HCT116 (cell line): Measurements from ENCODE around the gene ERBB2. TPM values are rescaled to one million over a fixed set of nuclear protein-coding genes. Genes with fewer than 3 reads are reported as not detected.

ENCODE experiments used
- ATAC-seq: fragments of 200-7000 bp; cut with Tn5 transposase; 2 replicates; pipeline ENCODE4 v1.9.1; 2020; ENCODE audit warnings: mild to moderate bottlenecking, moderate library complexity
- BruUV-seq: library from RNA; stranded (reverse); fragments of 400-500 nt; replicated peaks from 2 replicates; lab custom pipeline; 2021; lab: Mats Ljungman, UMichigan
- CTCF ChIA-PET: fragments of 300-600 bp; sonication (Branson Sonifier 250); formaldehyde crosslinking; loops from one replicate; lab custom pipeline; 2021; ENCODE audit warnings: antibody characterized with exemption; lab: Charles Lee
- POLR2A ChIA-PET: fragments of 300-600, 350-600 bp; sonication (Branson Sonifier 250); formaldehyde crosslinking; loops from one replicate; lab custom pipeline; 2021; ENCODE audit warnings: antibody characterized with exemption; lab: Charles Lee
- RAD21 ChIA-PET, 2 experiments: fragments of 300-600 bp; sonication (Branson Sonifier 250); formaldehyde crosslinking; loops; one replicate each; lab custom pipeline; 2023; ENCODE audit warnings: low total read pairs in 2 of 2; ENCODE audit not compliant: uncharacterized antibody in 2 of 2, unreplicated experiment in 2 of 2, low non-redundant PET in 1 of 2; lab: Charles Lee
- DNase-seq: peaks from one replicate; pipeline ENCODE4 v3.0.0-alpha.2; 2010; ENCODE audit warnings: low read depth, low spot score
- H2AFZ ChIP-seq: fragments of 200-600 bp; shearing (Covaris generic), sonication (generic); 2 replicates; pipeline ENCODE4 v1.6.1; 2017; ENCODE audit warnings: low read depth, mixed run types, mixed read lengths, antibody characterized with exemption, low read length; ENCODE audit not compliant: poor library complexity, severe bottlenecking
- H3K27ac ChIP-seq: 2 replicates; pipeline ENCODE4 v1.5.1; 2012; ENCODE audit warnings: low read depth, low read length
- H3K27me3 ChIP-seq: fragments of 200-600 bp; sonication (generic); 2 replicates; pipeline ENCODE4 v1.6.1; 2016; ENCODE audit warnings: mixed run types, low read length, mixed read lengths; ENCODE audit not compliant: insufficient read depth
- H3K36me3 ChIP-seq, 2 experiments: fragments of 200-500 bp in 1 of 2; fragments of 200-600 bp in 1 of 2; sonication (Bioruptor generic) in 1 of 2; sonication (generic) in 1 of 2; 2 replicates each; pipeline versions ENCODE4 v1.5.1 to v1.6.1; 2014 to 2016; ENCODE audit warnings: low read length in 2 of 2, inconsistent platforms in 1 of 2, mixed read lengths in 1 of 2, mixed run types in 1 of 2; ENCODE audit not compliant: insufficient read depth in 2 of 2, control insufficient read depth in 1 of 2
- H3K4me1 ChIP-seq, 2 experiments: fragments of 200-600 bp in 1 of 2; sonication (generic) in 1 of 2; 2 replicates each; pipeline versions ENCODE4 v1.5.1 to v1.6.1; 2012 to 2017; ENCODE audit warnings: low read length in 2 of 2, inconsistent platforms in 1 of 2, mild to moderate bottlenecking in 1 of 2, mixed read lengths in 1 of 2, mixed run types in 1 of 2, moderate library complexity in 1 of 2; ENCODE audit not compliant: insufficient read depth in 2 of 2, control insufficient read depth in 1 of 2
- H3K4me2 ChIP-seq: fragments of 200-600 bp; sonication (generic); 2 replicates; pipeline ENCODE4 v1.6.1; 2017; ENCODE audit warnings: mixed run types, low read length, mixed read lengths
- H3K4me3 ChIP-seq, 2 experiments: fragments of 200-600 bp in 1 of 2; sonication (generic) in 1 of 2; replicated peaks in 1 of 2; 2 replicates each; pipeline ENCODE4 v1.5.1; 2011 to 2016; ENCODE audit warnings: low read length in 2 of 2, control low read depth in 1 of 2, low read depth in 1 of 2, mild to moderate bottlenecking in 1 of 2, mixed read lengths in 1 of 2, mixed run types in 1 of 2
- H3K79me2 ChIP-seq: fragments of 200-600 bp; sonication (generic); 2 replicates; pipeline ENCODE4 v1.6.1; 2017; ENCODE audit warnings: mild to moderate bottlenecking, mixed run types, low read length, moderate library complexity, mixed read lengths; ENCODE audit not compliant: insufficient read depth
- H3K9ac ChIP-seq: fragments of 200-600 bp; sonication (generic); 2 replicates; pipeline ENCODE4 v1.6.1; 2016; ENCODE audit warnings: low read length, mixed read lengths
- H3K9me2 ChIP-seq: fragments of 200-600 bp; sonication (generic), shearing (Covaris generic); 2 replicates; pipeline ENCODE4 v1.6.1; 2017; ENCODE audit warnings: mixed run types, mild to moderate bottlenecking, moderate library complexity; ENCODE audit not compliant: insufficient read depth
- H3K9me3 ChIP-seq, 2 experiments: fragments of 200-500 bp in 1 of 2; fragments of 200-600 bp in 1 of 2; sonication (Bioruptor generic) in 1 of 2; sonication (generic) in 1 of 2; 2 replicates each; pipeline ENCODE4 v1.6.1; 2014 to 2017; ENCODE audit warnings: low read length in 2 of 2, mixed read lengths in 2 of 2, inconsistent platforms in 1 of 2, low read depth in 1 of 2, mild to moderate bottlenecking in 1 of 2, mixed run types in 1 of 2, moderate library complexity in 1 of 2; ENCODE audit not compliant: control insufficient read depth in 1 of 2, insufficient read depth in 1 of 2
- H4K20me1 ChIP-seq: fragments of 200-600 bp; sonication (generic), shearing (Covaris generic); 2 replicates; pipeline ENCODE4 v1.6.1; 2017; ENCODE audit warnings: mixed run types, mild to moderate bottlenecking, moderate library complexity; ENCODE audit not compliant: insufficient read depth
- CEBPB ChIP-seq: IDR thresholded peaks from 2 replicates; pipeline ENCODE4 v1.6.1; 2012; ENCODE audit warnings: low read depth
- POLR2A ChIP-seq: IDR thresholded peaks from 2 replicates; pipeline ENCODE4 v1.7.0; 2011; ENCODE audit warnings: borderline replicate concordance; ENCODE audit not compliant: insufficient read depth, insufficient read length; ENCODE audit errors: extremely low read depth
- TCF7L2 ChIP-seq: IDR thresholded peaks from 2 replicates; pipeline ENCODE4 v1.7.0; 2011; ENCODE audit warnings: borderline replicate concordance, inconsistent platforms; ENCODE audit not compliant: insufficient read depth, insufficient read length; ENCODE audit errors: extremely low read depth
- ZFX ChIP-seq: fragments of 450-650 bp; IDR thresholded peaks from 2 replicates; pipeline ENCODE4 v1.6.1; 2017
- intact Hi-C: fragments of 100-400 bp; cut with micrococcal nuclease; formaldehyde crosslinking; loops from 2 replicates; pipeline ENCODE4 v1.10.0; 2022
- total RNA-seq: library from RNA; stranded (reverse); gene quantifications from one replicate; pipeline ENCODE4 v1.2.1, GENCODE V29; 2021; ENCODE audit not compliant: unreplicated experiment

ERBB2 gene
- total RNA-seq, 1 experiment from 2014 or later, result 75.8 TPM

DNA sequence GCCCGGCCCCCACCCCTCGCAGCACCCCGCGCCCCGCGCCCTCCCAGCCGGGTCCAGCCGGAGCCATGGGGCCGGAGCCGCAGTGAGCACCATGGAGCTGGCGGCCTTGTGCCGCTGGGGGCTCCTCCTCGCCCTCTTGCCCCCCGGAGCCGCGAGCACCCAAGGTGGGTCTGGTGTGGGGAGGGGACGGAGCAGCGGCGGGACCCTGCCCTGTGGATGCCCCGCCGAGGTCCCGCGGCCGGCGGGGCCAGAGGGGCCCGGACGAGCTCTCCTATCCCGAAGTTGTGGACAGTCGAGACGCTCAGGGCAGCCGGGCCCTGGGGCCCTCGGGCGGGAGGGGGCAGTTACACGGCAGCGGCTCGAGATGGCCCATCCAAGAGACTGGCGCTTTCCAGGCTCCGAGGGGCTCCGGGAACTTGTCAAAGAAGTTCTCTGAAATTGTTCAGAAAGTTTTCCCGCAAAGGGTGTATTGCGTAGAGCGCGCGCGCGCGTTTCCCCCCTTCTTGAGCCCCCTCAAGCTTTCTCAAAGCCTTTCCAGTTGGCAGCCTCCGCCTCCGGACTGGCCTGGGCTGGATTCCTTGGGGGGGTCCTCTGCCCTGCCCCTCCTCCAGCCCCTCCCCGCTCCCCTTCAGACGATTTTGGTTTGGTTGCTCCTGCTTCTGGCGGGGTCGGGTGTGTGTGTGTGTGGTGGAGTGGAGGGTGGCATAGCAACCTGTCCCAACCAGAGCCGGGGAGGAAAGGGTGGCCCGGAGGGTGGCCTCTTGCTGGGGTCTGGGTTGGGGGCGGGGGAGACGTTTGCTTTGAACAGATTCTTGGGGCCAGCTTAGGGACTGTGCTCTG, 504 bp downstream of the ERBB2 start:
- TF ChIP-seq TCF7L2 (no peak), ZFX (peak; percentile 67; the same call in 1 of the 2 replicates)
- intact Hi-C loops, result no loop called here
- no TSS peak for BruUV-seq
- no peaks in the 10 kb centered on the region for H4K20me1 ChIP-seq
- H3K36me3 ChIP-seq, result no peaks in the 10 kb centered on the region
- H3K27me3 ChIP-seq, result no peaks in the 10 kb centered on the region
- H3K27ac ChIP-seq, result peak overlapping the region; percentile 76
- ChIA-PET RAD21 (interaction anchor here in 1 of 2 experiments (1.3 kb wide), 1 partner anchor 79 kb away, joined by 4 read pairs; no protein-coding TSS in a partner anchor), POLR2A (interaction anchor here (0.8 to 1.7 kb wide), 6 partner anchors 12 to 84 kb away, joined by 3 to 16 read pairs (median 6); partner anchors contain the start of gene PGAP3), CTCF (interaction anchor here (0.7 to 2.2 kb wide), 8 partner anchors 10 to 82 kb away, joined by 3 to 13 read pairs (median 3); partner anchors contain the start of gene MIEN1)
- H3K9ac ChIP-seq, result peak overlapping the region; percentile 91
- peaks cover 54% of the 10 kb centered on the region for H3K79me2 ChIP-seq
- no peak overlapping the region for H2AFZ ChIP-seq
- H3K4me3 ChIP-seq, result peak overlapping the region; percentile 76 to 88
- peak; percentile 72 for ATAC-seq
- peak overlapping the region; percentile 79 for H3K4me2 ChIP-seq
- H3K4me1 ChIP-seq, result peaks cover 25 to 50% of the 10 kb centered on the region in 2 experiments
- no peaks in the 10 kb centered on the region for H3K9me3 ChIP-seq
- no peaks in the 10 kb centered on the region for H3K9me2 ChIP-seq
- DNase-seq, result no peak

DNA sequence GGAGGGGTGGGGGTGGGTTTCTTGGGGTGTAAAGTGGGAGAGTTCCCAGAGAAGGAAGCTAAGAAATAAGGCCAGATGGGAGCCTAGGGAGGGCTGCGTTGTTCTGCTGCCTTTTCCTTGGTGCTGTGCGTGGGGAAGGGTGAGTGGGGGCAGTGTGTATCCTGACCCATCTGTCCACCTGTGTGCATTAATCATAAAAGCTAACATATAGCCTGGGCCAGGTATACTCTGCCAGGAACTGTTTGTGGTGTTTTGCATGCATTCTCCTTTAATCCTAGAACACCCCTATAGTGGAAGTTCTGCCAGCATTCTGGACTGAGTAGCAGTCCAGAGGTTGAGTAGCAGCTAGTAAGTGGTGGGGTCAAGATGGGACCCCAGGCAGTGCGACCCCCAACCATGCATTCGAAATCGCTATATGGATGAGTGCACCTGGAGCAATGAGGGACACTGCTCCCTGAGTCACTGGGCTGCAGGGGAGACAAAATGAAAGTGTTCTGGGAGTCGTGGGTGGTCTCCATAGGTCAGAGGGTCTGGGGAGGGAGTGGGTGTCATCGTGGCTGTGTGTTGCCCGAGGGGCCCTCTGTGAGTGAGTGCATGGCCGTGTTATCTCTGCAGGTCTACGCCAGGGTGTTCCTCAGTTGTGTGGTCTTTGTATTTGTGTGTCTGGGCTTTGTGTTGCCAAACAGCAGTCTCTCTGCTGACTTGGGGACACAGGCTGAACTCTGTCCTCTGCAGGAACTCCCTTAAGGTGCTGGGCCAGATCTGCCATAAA, 1.3 kb downstream of the ERBB2 start:
- POLR2A ChIA-PET, result interaction anchor here (1.7 kb wide), 1 partner anchor 28 kb away, joined by 6 read pairs; no protein-coding TSS in a partner anchor
- Histone ChIP-seq H3K27me3 (no peaks in the 10 kb centered on the region), H2AFZ (no peak overlapping the region), H3K9me3 (no peaks in the 10 kb centered on the region), H3K36me3 (no peaks in the 10 kb centered on the region), H3K9ac (peak overlapping the region; percentile 91), H3K79me2 (peaks cover 63% of the 10 kb centered on the region), H3K4me2 (peak overlapping the region; percentile 79), H3K4me3 (peak overlapping the region; percentile 76 to 88), H3K9me2 (no peaks in the 10 kb centered on the region), H3K27ac (peak overlapping the region; percentile 76; the same call in 1 of the 2 replicates), H3K4me1 (peaks cover 33 to 58% of the 10 kb centered on the region in 2 experiments), H4K20me1 (no peaks in the 10 kb centered on the region)
- CTCF ChIA-PET, result interaction anchor here (1.0 to 2.2 kb wide), 3 partner anchors 29 to 83 kb away, joined by 3 to 13 read pairs (median 3); partner anchors contain the start of gene MIEN1
- BruUV-seq, result TSS peak; percentile 61
- intact Hi-C loops, result no loop called here
- ATAC-seq, result no peak
- TF ChIP-seq CEBPB, result no peak
- no peak for TF ChIP-seq POLR2A
- no peak for DNase-seq
- RAD21 ChIA-PET, result no interaction called here
